Panc1 (cell line): ENCODE measurements around the gene ADORA2A. TPM values are rescaled to one million over a fixed set of nuclear protein-coding genes. Genes with fewer than 3 reads are reported as not detected.

Experiments used
- ATAC-seq: fragments of 200-7000 bp; cut with Tn5 transposase; 2 replicates; pipeline ENCODE4 v1.9.1; 2020; ENCODE audit warnings: mild to moderate bottlenecking, moderate library complexity
- BruUV-seq: library from RNA; stranded (reverse); fragments of 400-500 nt; replicated peaks from 2 replicates; lab custom pipeline; 2021; lab: Mats Ljungman, UMichigan
- CTCF ChIA-PET: fragments of 300-600 bp; sonication (Branson Sonifier 250); formaldehyde crosslinking; loops from one replicate; lab custom pipeline; 2022; ENCODE audit warnings: antibody characterized with exemption; lab: Charles Lee
- POLR2A ChIA-PET: fragments of 300-600 bp; sonication (Branson Sonifier 250); formaldehyde crosslinking; loops from one replicate; lab custom pipeline; 2022; ENCODE audit warnings: antibody characterized with exemption; lab: Charles Lee
- DNase-seq: peaks from one replicate; pipeline ENCODE4 v3.0.0-alpha.2; 2010; ENCODE audit warnings: low read depth, low spot score
- H3K27ac ChIP-seq: 2 replicates; pipeline ENCODE4 v1.5.1; 2011; ENCODE audit warnings: mild to moderate bottlenecking, low read length, inconsistent platforms
- H3K27me3 ChIP-seq: fragments of 200-500 bp; sonication (Bioruptor generic); 2 replicates; pipeline ENCODE4 v1.6.0; 2014; ENCODE audit warnings: low read length, inconsistent platforms; ENCODE audit not compliant: control insufficient read depth, insufficient read depth
- H3K36me3 ChIP-seq: fragments of 200-500 bp; sonication (Bioruptor generic); 2 replicates; pipeline ENCODE4 v1.5.1; 2014; ENCODE audit warnings: inconsistent platforms, mild to moderate bottlenecking, low read length, moderate library complexity; ENCODE audit not compliant: control insufficient read depth, insufficient read depth
- H3K4me1 ChIP-seq: 2 replicates; pipeline ENCODE4 v1.5.1; 2011; ENCODE audit warnings: inconsistent platforms, mild to moderate bottlenecking, low read length, moderate library complexity; ENCODE audit not compliant: control insufficient read depth, insufficient read depth
- H3K4me3 ChIP-seq, 2 experiments: 2 replicates each; pipeline ENCODE4 v1.5.1; 2011 to 2012; ENCODE audit warnings: low read depth in 2 of 2, low read length in 2 of 2, mild to moderate bottlenecking in 2 of 2, inconsistent platforms in 1 of 2, moderate library complexity in 1 of 2
- H3K9me3 ChIP-seq: fragments of 200-500 bp; sonication (Bioruptor generic); 2 replicates; pipeline ENCODE4 v1.5.1; 2014; ENCODE audit warnings: low read depth, mild to moderate bottlenecking, inconsistent platforms, low read length, moderate library complexity; ENCODE audit not compliant: control insufficient read depth, insufficient read depth
- POLR2AphosphoS5 ChIP-seq: IDR thresholded peaks from 2 replicates; pipeline ENCODE4 v1.6.1; 2012; ENCODE audit warnings: mild to moderate bottlenecking, low read depth, low read length, moderate library complexity
- REST ChIP-seq, 2 experiments: IDR thresholded peaks; 2 replicates each; pipeline ENCODE4 v1.6.1; 2011 to 2012; ENCODE audit warnings: low read depth in 2 of 2, control low read depth in 1 of 2, low read length in 1 of 2, mild to moderate bottlenecking in 1 of 2, moderate library complexity in 1 of 2; ENCODE audit not compliant: insufficient read depth in 1 of 2
- SIN3A ChIP-seq: IDR thresholded peaks from 2 replicates; pipeline ENCODE4 v1.6.1; 2012; ENCODE audit warnings: low read depth, mild to moderate bottlenecking, low read length, moderate library complexity, borderline replicate concordance; ENCODE audit not compliant: insufficient read depth
- TCF7L2 ChIP-seq: IDR thresholded peaks from 2 replicates; pipeline ENCODE4 v1.6.1; 2011; ENCODE audit warnings: mild to moderate bottlenecking, low read depth, low read length, inconsistent platforms
- in situ Hi-C: cut with HindIII; loops from 2 replicates; pipeline ENCODE4 v1.10.0; 2016; ENCODE audit warnings: low sequenced_read_pairs, low pct_unique_long_range_greater_than_20kb
- intact Hi-C: fragments of 100-400 bp; cut with micrococcal nuclease; formaldehyde crosslinking; loops from one replicate; pipeline ENCODE4 v1.10.0; 2022; ENCODE audit not compliant: unreplicated experiment
- total RNA-seq: library from RNA; stranded (reverse); gene quantifications from one replicate; pipeline ENCODE4 v1.2.1, GENCODE V29; 2021; ENCODE audit not compliant: unreplicated experiment
- TF ChIP-seq, protein P1 (sequence below): fragments of 450-650 bp; IDR thresholded peaks from 2 replicates; pipeline ENCODE4 v1.5.1; 2017; ENCODE audit warnings: mild to moderate bottlenecking

Gene ADORA2A
- total RNA-seq, 1 experiment from 2014 or later, result 11.5 TPM

- BruUV-seq, result no TSS peak
- H3K4me3 ChIP-seq, result no peak overlapping the region
- intact Hi-C loops (no loop called here), in situ Hi-C loops (no loop called here)
- H3K4me1 ChIP-seq, result no peaks in the 10 kb centered on the region; the same call in 1 of the 2 replicates
- H3K36me3 ChIP-seq, result no peaks in the 10 kb centered on the region
- no peak overlapping the region for H3K27ac ChIP-seq
- H3K27me3 ChIP-seq, result no peaks in the 10 kb centered on the region
- H3K9me3 ChIP-seq, result no peaks in the 10 kb centered on the region
- ATAC-seq (no peak), DNase-seq (no peak)
- CTCF ChIA-PET, result no interaction called here
- TF ChIP-seq, protein P1, sequence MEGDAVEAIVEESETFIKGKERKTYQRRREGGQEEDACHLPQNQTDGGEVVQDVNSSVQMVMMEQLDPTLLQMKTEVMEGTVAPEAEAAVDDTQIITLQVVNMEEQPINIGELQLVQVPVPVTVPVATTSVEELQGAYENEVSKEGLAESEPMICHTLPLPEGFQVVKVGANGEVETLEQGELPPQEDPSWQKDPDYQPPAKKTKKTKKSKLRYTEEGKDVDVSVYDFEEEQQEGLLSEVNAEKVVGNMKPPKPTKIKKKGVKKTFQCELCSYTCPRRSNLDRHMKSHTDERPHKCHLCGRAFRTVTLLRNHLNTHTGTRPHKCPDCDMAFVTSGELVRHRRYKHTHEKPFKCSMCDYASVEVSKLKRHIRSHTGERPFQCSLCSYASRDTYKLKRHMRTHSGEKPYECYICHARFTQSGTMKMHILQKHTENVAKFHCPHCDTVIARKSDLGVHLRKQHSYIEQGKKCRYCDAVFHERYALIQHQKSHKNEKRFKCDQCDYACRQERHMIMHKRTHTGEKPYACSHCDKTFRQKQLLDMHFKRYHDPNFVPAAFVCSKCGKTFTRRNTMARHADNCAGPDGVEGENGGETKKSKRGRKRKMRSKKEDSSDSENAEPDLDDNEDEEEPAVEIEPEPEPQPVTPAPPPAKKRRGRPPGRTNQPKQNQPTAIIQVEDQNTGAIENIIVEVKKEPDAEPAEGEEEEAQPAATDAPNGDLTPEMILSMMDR, result no peak
- TF ChIP-seq TCF7L2, result no peak
- TF ChIP-seq SIN3A, result no peak
- TF ChIP-seq POLR2AphosphoS5, result no peak
- no peak for TF ChIP-seq REST (IDR thresholded peaks at IDR 0.05; ENCODE audit: insufficient read depth in 1 of 2, low read depth in 2 of 2, low read length in 1 of 2)
- POLR2A ChIA-PET, result no interaction called here
These were observed 14.3 kb downstream of the ADORA2A start for GRCh38 chr22:24441406-24442351.

- ATAC-seq (no peak), DNase-seq (no peak)
- TF ChIP-seq, protein P1, result no peak
- no peak for TF ChIP-seq REST (IDR thresholded peaks at IDR 0.05; ENCODE audit: insufficient read depth in 1 of 2, low read depth in 2 of 2, low read length in 1 of 2)
- TF ChIP-seq POLR2AphosphoS5, result no peak
- no peak for TF ChIP-seq TCF7L2
- TF ChIP-seq SIN3A, result no peak
- Histone ChIP-seq H3K27me3 (no peaks in the 10 kb centered on the region), H3K36me3 (no peaks in the 10 kb centered on the region), H3K27ac (no peak overlapping the region), H3K4me3 (no peak overlapping the region), H3K4me1 (no peaks in the 10 kb centered on the region; the same call in 1 of the 2 replicates), H3K9me3 (no peaks in the 10 kb centered on the region)
- no TSS peak for BruUV-seq
- intact Hi-C loops, result no loop called here
- ChIA-PET CTCF (no interaction called here), POLR2A (no interaction called here)
- in situ Hi-C loops, result no loop called here
These were observed 14.9 kb downstream of the ADORA2A start for GRCh38 chr22:24442352-24442744.
